Neural cell (in vitro differentiated cells): ENCODE measurements around the gene ADARB2. TPM values are rescaled to one million over a fixed set of nuclear protein-coding genes. Genes with fewer than 3 reads are reported as not detected.

Experiments used
- H2AFZ ChIP-seq: fragments of 200-600, 300-800 bp; sonication (generic), shearing (Covaris generic); 2 replicates; pipeline ENCODE4 v1.6.0; 2014; ENCODE audit warnings: low read depth, mild to moderate bottlenecking, antibody characterized with exemption, low read length, moderate library complexity
- H3F3A ChIP-seq: fragments of 200-600 bp; shearing (Covaris generic); 2 replicates; pipeline ENCODE4 v1.6.1; 2016; ENCODE audit warnings: mild to moderate bottlenecking, moderate library complexity, mixed read lengths, antibody characterized with exemption, low read length; ENCODE audit not compliant: insufficient read depth, poor library complexity, severe bottlenecking
- H3K27ac ChIP-seq: fragments of 200-600, 300-800 bp; sonication (generic), shearing (Covaris generic); 2 replicates; pipeline ENCODE4 v1.5.1; 2014; ENCODE audit warnings: mild to moderate bottlenecking, low read length, moderate library complexity
- H3K27me3 ChIP-seq: fragments of 300-800, 200-600 bp; sonication (generic), shearing (Covaris generic); 2 replicates; pipeline ENCODE4 v1.6.0; 2014; ENCODE audit warnings: mild to moderate bottlenecking, low read depth, low read length, moderate library complexity; ENCODE audit not compliant: insufficient read depth
- H3K36me3 ChIP-seq: fragments of 300-800, 200-600 bp; sonication (generic), shearing (Covaris generic); 2 replicates; pipeline ENCODE4 v1.5.1; 2014; ENCODE audit warnings: mild to moderate bottlenecking, antibody characterized with exemption, low read length, moderate library complexity; ENCODE audit not compliant: insufficient read depth
- H3K4me2 ChIP-seq: fragments of 300-800, 200-600 bp; sonication (generic), shearing (Covaris generic); 2 replicates; pipeline ENCODE4 v1.6.0; 2014; ENCODE audit warnings: mild to moderate bottlenecking, low read length
- H3K4me3 ChIP-seq: fragments of 300-800, 200-600 bp; sonication (generic), shearing (Covaris generic); 2 replicates; pipeline ENCODE4 v1.5.1; 2014; ENCODE audit warnings: mild to moderate bottlenecking, low read length, moderate library complexity
- H3K79me2 ChIP-seq: fragments of 200-600 bp; shearing (Covaris generic); replicated peaks from 2 replicates; pipeline ENCODE4 v1.6.0; 2014; ENCODE audit warnings: mild to moderate bottlenecking, low read length, moderate library complexity; ENCODE audit not compliant: insufficient read depth
- H3K9ac ChIP-seq: fragments of 300-800, 200-600 bp; sonication (generic), shearing (Covaris generic); 2 replicates; pipeline ENCODE4 v1.6.1; 2016; ENCODE audit warnings: mild to moderate bottlenecking, low read length, mixed read lengths
- H3K9me2 ChIP-seq: fragments of 200-600 bp; shearing (Covaris generic); 2 replicates; pipeline ENCODE4 v1.6.1; 2016; ENCODE audit warnings: mild to moderate bottlenecking, low read length, mixed read lengths; ENCODE audit not compliant: insufficient read depth
- H3K9me3 ChIP-seq: fragments of 200-600, 300-800 bp; sonication (generic), shearing (Covaris generic); 2 replicates; pipeline ENCODE4 v1.6.1; 2016; ENCODE audit warnings: mild to moderate bottlenecking, mixed run types, low read length, moderate library complexity, mixed read lengths
- H4K20me1 ChIP-seq: fragments of 200-600 bp; shearing (Covaris generic); 2 replicates; pipeline ENCODE4 v1.6.1; 2016; ENCODE audit warnings: mild to moderate bottlenecking, mixed run types; ENCODE audit not compliant: insufficient read depth
- CTCF ChIP-seq: fragments of 450-650 bp; IDR thresholded peaks from 2 replicates; pipeline ENCODE4 v1.5.1; 2014; ENCODE audit warnings: antibody characterized with exemption, mild to moderate bottlenecking, moderate library complexity; ENCODE audit not compliant: poor library complexity, severe bottlenecking
- EP300 ChIP-seq: fragments of 450-650 bp; conservative IDR thresholded peaks from 2 replicates; pipeline ENCODE4 v1.6.1; 2014; ENCODE audit warnings: antibody characterized with exemption, mild to moderate bottlenecking, moderate library complexity; ENCODE audit not compliant: poor library complexity, severe bottlenecking
- EZH2 ChIP-seq: fragments of 200-600, 300-800 bp; shearing (Covaris generic), sonication (generic); IDR thresholded peaks from 2 replicates; pipeline ENCODE4 v1.6.1; 2014; ENCODE audit warnings: antibody characterized with exemption, low read length, borderline replicate concordance, mild to moderate bottlenecking; ENCODE audit not compliant: insufficient read depth, poor library complexity, severe bottlenecking
- MXI1 ChIP-seq: fragments of 450-650 bp; conservative IDR thresholded peaks from 2 replicates; pipeline ENCODE4 v1.6.1; 2014; ENCODE audit warnings: antibody characterized with exemption, mild to moderate bottlenecking; ENCODE audit not compliant: poor library complexity, severe bottlenecking
- POLR2AphosphoS5 ChIP-seq: IDR thresholded peaks from 2 replicates; pipeline ENCODE4 v1.6.1; 2012
- RAD21 ChIP-seq: fragments of 450-650 bp; conservative IDR thresholded peaks from 2 replicates; pipeline ENCODE4 v1.6.1; 2014; ENCODE audit warnings: antibody characterized with exemption, mild to moderate bottlenecking, moderate library complexity
- SMC3 ChIP-seq: fragments of 450-650 bp; conservative IDR thresholded peaks from 2 replicates; pipeline ENCODE4 v1.6.1; 2014; ENCODE audit warnings: antibody characterized with exemption, mild to moderate bottlenecking, moderate library complexity; ENCODE audit not compliant: poor library complexity
- TAF1 ChIP-seq: IDR thresholded peaks from 2 replicates; pipeline ENCODE4 v1.6.1; 2012; ENCODE audit warnings: low read depth
- polyA plus RNA-seq: library from polyadenylated mRNA; depleted of rRNA; stranded (reverse); fragments of >200 nt; gene quantifications from 2 replicates; pipeline ENCODE4 v1.2.3, GENCODE V29; 2014
- TF ChIP-seq, protein P1 (sequence below): IDR thresholded peaks from 2 replicates; pipeline ENCODE4 v1.6.1; 2012; ENCODE audit warnings: borderline replicate concordance

Gene ADARB2
- polyA plus RNA-seq, 1 donor from 2014 or later: 3.6 TPM

DNA sequence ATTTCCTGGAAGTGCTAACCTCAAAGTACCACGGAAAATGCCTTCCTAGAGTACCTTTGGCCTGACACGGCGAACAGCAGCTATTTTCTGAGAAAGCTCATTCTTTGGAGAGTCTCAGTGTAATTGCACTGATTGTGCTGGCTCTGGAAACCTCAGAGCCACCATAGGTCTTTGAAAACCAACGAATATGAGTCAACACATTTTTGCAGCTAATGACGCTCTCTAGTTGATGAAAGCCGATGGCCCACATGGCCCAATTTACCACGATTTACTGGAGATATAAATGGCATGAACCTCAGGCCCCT, 187.1 kb downstream of the ADARB2 start:
- H4K20me1 ChIP-seq: no peaks in the 10 kb centered on the region
- H3K27me3 ChIP-seq: no peaks in the 10 kb centered on the region
- H3K79me2 ChIP-seq: no peaks in the 10 kb centered on the region
- no peaks in the 10 kb centered on the region for H3F3A ChIP-seq
- TF ChIP-seq CTCF (no peak), TAF1 (no peak), POLR2AphosphoS5 (no peak), EP300 (no peak), RAD21 (no peak), SMC3 (no peak), EZH2 (no peak), MXI1 (no peak)
- TF ChIP-seq, protein P1, sequence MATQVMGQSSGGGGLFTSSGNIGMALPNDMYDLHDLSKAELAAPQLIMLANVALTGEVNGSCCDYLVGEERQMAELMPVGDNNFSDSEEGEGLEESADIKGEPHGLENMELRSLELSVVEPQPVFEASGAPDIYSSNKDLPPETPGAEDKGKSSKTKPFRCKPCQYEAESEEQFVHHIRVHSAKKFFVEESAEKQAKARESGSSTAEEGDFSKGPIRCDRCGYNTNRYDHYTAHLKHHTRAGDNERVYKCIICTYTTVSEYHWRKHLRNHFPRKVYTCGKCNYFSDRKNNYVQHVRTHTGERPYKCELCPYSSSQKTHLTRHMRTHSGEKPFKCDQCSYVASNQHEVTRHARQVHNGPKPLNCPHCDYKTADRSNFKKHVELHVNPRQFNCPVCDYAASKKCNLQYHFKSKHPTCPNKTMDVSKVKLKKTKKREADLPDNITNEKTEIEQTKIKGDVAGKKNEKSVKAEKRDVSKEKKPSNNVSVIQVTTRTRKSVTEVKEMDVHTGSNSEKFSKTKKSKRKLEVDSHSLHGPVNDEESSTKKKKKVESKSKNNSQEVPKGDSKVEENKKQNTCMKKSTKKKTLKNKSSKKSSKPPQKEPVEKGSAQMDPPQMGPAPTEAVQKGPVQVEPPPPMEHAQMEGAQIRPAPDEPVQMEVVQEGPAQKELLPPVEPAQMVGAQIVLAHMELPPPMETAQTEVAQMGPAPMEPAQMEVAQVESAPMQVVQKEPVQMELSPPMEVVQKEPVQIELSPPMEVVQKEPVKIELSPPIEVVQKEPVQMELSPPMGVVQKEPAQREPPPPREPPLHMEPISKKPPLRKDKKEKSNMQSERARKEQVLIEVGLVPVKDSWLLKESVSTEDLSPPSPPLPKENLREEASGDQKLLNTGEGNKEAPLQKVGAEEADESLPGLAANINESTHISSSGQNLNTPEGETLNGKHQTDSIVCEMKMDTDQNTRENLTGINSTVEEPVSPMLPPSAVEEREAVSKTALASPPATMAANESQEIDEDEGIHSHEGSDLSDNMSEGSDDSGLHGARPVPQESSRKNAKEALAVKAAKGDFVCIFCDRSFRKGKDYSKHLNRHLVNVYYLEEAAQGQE: no peak
- no peak overlapping the region for H3K9ac ChIP-seq
- H3K36me3 ChIP-seq: no peaks in the 10 kb centered on the region
- H3K4me2 ChIP-seq: no peak overlapping the region
- H3K4me3 ChIP-seq: no peak overlapping the region
- no peak overlapping the region for H3K27ac ChIP-seq
- H2AFZ ChIP-seq: no peak overlapping the region
- H3K9me3 ChIP-seq: no peaks in the 10 kb centered on the region
- H3K9me2 ChIP-seq: no peaks in the 10 kb centered on the region

DNA sequence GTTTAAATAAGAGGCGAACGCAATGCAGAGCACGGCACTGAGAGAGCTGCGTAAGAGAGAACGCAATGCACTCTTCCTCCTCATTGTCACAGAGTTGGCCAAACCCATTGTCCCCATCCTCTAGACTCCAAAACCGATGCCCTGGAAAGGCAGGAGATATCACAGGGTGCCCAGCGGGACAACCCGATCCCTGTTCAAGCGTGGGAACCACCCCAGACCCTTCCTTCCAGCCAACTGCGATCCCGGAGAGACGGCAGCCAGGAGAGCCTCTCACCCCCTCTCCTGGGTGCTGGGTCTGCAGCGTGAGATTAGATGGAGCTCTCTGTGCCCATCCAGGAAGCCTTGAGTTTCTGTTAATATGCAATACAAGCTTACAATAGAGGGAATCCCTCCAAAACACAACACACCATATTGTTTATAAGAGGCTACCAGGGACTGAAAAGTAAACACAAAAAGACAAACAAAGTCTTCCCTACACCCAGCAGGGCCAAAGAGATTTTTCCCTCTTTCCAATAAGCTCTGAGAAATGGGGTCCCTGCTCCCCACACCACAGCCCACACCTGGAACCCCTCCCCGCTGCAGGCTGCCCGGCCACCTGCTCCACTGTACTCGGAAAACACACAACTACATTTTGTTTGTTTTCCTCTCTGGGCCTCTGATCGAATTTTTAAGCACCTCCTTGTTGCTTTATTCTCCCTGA, 187.6 kb downstream of the ADARB2 start:
- no peak overlapping the region for H3K27ac ChIP-seq
- no peaks in the 10 kb centered on the region for H3K9me2 ChIP-seq
- no peaks in the 10 kb centered on the region for H3K9me3 ChIP-seq
- no peaks in the 10 kb centered on the region for H3K79me2 ChIP-seq
- no peak for TF ChIP-seq CTCF
- no peak overlapping the region for H3K4me2 ChIP-seq
- H3K27me3 ChIP-seq: no peaks in the 10 kb centered on the region
- no peaks in the 10 kb centered on the region for H4K20me1 ChIP-seq
- no peak overlapping the region for H3K4me3 ChIP-seq
- H3F3A ChIP-seq: no peaks in the 10 kb centered on the region
- no peaks in the 10 kb centered on the region for H3K36me3 ChIP-seq
- H2AFZ ChIP-seq: no peak overlapping the region
- H3K9ac ChIP-seq: no peak overlapping the region
